NCI-H2196 (cell line): Measurements from ENCODE around the gene EIF1B.

Experiments used
- DNase-seq: peaks from one replicate; lab custom pipeline; 2025; ENCODE audit not compliant: unreplicated experiment; lab: John Stamatoyannopoulos, UW

EIF1B gene

DNA sequence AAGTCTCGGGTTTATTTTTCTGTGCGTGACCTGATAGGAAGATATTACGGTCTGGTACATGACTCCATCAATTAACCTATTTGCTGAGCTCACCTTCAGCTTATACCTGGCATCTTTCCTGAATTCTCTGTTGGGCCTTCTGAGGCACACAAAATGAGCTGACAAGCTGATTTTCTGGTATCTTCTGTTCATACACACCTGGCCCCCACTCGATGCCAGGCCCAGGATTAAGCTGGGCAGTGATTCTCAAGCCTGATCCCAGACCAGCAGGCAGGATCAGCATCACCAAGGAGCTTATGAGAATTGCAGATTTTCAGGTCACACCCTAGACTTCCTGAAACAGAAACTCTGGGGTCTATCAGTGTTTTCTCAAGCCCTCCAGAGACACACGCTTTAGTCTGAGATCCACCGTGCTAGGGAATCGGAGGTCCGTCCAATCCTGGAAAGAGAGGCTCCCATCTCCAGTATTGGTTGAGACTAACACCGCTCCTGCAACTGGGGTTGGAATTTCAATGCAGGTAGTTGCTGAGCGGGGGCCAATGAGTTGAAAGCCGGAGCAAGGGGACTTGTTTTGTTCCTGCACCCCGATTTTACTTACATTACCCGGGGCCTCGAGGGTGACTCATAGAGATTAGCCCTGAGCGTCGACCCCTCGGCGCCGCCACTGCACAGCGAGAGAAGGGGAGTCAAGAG lies 636 bp upstream of the EIF1B start:
- no peak for DNase-seq

DNA sequence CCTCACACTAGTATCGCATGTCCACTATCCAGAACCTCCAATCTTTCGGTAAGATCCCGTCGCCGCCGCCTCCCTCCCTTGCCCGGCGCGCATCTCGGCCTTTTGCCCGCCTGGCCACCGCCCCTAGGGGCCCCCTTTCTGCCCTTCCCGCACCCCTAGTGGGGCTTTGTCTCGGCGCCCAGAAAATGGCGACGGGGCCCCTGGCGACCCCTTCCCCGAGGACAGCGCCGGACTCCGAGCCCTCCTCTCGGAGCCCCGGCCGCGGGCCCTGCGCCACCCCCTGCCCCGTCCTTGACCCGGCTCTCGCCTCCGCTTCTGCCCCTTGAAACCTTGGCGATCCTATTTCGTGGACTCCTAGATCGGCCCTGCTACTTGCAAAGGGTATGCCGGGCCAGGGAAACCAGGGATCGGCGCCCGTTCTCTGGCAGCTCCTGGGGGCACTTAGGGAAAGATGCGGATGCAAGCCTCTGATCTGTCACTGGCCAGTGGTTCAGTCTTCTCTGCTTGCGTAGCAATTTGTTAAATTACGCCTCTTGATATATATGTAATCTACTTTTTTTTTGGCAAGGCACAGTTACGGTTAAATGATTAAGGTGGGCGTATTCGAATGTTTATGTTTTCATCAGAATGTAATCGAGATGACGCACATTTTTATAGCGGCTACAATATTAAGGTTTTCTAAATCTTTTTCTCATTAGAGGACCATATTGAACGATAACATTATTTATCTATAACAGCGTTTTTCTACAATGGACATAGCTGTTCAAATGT lies 603 bp downstream of the EIF1B start:
- DNase-seq = no peak

DNA sequence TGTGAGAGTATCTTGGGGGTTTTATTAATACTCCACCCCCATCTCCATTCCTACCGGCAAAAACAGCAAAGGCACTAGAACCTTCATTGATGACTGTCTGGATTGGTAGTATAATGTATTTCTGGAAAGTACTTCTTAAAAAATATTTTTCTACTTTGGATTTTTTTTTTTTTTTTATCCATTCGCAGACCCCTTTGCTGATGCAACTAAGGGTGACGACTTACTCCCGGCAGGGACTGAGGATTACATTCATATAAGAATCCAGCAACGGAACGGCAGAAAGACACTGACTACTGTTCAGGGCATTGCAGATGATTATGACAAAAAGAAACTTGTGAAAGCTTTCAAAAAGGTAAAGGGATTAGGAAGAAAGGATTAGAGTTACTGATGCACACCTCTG lies 1.2 kb downstream of the EIF1B start:
- no peak for DNase-seq

DNA sequence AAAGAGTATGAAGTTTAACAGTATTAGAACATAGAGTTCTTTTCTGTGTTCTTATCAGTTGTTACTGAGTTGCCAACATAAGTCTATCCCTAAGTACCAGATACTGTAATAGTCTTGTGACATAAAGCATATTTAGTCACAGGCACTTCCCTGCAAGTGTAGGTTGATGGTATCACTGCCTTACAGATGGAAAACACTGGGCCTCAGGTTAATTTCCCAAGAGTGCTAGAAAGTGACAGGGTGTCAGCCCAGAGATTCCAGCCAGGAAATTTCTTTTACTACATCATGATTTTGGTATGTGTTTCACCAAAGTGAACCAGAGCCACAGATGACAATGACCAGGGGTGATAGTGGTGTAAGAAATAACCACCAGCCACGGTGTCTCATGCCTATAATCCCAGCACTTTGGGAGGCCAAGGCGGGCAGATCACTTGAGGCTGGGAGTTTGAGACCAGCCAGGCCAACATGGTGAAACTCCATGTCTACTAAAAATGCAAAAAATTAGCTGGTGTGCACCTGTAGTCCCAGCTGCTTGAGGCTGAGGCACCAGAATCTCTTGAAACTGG lies 3.2 kb downstream of the EIF1B start:
- DNase-seq = no peak

DNA sequence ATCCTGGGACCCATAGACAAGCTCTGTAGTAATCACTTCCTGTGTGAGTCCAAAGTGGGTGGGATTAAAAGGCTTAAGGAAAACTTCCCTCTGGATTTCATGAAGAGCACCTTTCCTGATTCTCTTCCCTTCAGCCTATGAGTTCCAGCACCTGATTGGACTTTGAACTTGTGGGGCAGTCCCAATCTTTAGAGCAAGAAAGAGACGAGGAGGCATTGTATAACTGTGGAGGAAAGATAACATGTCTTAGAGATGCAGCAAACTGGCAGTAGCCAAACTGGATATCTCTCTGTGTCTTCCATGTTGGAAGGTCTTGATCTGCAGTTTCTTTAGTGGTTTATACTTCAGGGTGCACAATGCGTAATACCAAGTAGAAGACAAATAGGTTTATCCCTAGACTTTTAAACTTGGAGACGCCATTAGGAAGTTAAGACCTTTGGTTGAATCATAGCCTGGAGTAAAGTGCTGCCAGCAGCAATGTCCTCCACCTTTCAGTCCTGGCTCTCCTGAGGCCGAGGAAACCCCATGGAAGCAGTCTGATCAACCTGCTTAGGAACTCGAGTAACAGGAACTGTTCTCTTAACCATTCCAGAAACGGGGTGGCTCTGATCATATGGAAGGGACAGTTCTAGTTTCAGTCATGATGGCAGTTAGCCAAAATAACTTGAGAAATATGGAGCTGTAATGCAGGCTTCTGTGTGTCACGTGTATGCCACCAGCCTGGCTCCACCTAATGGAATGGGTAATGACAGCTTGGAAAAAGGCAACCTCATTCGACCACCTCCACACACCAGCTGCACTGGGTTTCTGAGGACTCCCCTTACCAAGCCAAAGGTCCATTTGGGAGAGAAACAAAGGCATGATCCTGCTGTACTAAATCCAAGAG lies 4.7 kb downstream of the EIF1B start:
- DNase-seq = no peak

DNA sequence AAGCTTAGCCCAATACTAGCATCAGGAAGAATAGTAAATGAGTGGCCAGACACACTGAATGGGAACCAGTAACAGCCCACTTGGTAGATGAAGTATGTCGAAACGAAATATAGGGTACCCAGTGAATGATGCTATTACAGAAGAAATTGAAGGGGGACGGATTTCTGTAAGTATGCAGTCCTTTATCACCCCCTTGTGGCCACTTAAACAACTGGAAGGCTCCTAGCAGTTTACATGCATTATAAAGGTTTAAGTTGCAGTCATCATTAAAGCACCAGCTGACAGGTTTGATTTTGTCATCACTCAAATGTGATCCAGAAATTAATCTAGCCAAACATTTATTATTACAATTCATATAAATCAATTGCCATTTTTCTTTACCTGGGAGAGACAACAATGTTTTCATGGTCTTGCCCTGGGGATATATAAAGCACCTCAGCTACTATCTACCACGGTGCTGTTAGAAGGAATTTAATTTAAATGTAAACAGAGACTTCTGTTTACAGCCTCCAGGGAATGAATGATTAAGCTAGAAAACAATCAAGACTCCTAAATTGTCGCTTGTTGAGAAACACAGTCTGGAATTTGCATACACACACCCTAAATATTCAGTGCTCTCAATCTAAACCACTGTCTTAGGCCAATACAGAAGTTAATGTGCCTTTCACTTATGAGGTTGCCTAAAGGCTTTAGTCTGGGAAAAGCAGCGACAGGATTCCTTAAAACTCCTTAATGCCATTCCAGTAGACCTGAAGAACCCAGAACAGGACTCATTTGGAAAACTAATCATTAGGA lies 7.8 kb downstream of the EIF1B start:
- peak; percentile 49 for DNase-seq

DNA sequence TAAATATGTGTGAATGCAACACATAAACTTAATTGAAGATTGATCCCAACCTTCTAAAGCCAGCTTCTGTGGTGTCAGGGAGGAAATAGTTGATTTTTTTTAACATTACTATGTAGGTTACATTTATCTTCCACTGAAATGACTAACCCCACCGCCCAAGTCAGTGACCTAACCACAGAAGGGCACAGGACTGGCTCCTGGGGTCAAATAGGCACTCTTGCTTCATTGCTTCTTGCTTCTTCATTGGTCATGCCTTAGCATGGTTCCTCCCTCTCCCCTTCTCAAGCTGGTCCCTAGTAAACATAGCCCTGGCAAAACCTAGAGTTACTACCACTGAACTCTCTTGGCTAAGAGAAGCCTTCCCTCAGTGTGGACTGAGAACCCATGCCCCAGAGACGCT lies 12.3 kb downstream of the EIF1B start:
- no peak for DNase-seq

DNA sequence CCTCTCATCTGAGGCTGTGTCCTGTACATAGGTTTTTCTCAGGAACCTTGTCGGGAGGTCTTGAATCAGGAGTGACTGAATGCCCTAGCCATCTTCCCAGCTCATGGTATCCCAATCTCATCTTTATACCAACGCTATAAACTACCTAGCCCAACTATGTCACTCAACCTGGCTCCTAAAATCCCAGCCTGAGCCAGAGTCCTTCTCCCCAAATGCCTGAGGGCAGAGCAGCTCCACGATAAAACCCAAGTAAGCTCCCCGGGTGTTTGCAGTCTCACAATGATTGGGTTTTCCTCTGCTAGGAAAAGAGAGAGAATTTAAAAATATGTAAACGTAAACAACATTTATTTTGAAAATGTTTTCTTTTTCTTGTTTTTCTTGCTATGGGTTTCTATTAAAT lies 14.4 kb downstream of the EIF1B start:
- no peak for DNase-seq

DNA sequence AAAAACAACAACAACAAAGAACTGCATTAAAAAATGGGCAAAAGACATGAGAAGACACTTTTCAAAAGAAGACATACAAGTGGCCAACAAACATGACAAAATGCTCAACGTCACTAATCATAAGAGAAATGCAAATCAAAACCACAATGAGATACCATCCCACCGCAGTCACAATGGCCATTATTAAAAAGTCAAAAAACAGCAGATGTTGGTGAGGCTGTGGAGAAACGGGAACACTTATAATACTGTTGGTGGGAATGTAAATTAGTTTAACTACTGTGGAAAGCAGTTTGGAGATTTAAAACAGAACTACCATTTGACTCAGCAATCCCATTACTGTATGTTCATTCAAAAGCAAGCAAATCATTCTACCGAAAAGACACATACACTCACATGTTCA lies 15.1 kb downstream of the EIF1B start:
- no peak for DNase-seq

DNA sequence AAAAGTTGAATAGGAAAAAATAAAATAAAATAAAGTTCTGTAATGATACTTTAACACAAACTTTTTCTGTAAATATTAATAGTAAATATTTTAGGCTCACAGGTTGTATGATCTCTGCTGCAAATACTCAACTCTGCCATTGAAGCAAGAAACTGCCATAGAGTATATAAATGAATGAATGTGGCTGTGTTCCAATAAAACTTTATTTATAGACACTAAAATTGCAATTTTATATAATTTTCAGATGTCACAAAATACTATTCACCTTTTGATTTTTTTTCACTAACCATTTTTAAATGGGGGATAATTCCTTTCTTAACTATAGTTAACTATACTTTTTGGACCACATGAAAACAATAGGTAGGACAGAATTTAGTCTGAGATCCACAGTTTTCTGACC lies 16.0 kb downstream of the EIF1B start:
- DNase-seq = no peak

DNA sequence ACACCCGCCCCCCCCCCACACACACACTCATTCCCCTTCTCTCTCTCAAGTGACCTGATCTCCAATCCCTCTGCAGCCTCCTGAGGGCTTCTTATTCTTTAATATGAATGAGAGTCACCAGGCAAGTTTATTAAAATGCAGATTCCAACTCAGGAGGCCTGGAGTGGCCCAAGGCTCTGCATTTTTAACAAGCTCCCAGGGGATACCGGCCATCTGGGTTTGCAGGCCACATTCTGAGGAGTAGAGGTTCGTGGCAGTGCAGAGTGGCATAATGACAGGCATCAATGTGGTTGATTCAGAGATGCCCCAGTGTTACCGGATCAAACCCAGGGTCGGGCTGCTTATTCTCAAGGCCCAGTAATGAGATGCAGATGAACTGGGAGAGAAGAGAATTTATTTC lies 18.9 kb downstream of the EIF1B start:
- no peak for DNase-seq

DNA sequence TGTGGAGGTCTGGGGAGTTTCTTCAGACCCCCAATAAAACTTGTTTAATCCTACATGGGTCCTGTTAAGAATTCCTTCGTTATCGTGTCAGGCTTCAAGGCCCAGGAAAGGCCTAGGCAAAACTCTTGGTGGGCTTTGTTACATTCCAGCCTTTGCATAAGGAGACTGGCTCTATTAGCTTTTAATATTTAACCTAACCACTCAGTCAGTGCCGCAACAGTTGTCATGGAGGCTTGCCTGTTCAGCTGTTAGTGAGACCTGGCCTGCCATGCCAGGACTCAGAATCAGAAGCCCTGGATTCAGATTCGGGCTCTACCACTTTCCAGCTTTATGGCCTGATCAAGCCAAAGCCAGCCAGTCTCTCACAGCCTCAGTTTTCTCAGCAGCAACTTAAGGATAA lies 19.6 kb downstream of the EIF1B start:
- no peak for DNase-seq

DNA sequence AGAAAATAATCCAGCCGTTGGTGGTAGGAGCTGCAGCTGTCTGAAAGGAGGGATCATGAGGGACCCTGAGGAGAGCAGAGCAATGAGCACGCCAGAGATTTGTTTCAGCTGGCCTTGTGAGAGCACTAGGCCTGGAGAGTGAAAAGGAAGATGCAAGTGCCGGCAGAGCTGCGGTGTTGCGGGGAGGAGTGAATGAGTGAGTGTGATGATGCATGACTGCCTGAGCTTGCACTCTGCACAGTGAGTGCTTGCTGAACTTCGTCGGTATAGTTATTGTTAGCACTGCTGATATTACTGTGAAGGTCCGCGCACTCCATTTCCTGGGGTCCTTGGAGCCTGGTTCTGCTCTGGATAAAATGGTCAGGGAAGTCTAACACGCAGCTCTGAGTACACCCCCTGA lies 23.2 kb downstream of the EIF1B start:
- no peak for DNase-seq

DNA sequence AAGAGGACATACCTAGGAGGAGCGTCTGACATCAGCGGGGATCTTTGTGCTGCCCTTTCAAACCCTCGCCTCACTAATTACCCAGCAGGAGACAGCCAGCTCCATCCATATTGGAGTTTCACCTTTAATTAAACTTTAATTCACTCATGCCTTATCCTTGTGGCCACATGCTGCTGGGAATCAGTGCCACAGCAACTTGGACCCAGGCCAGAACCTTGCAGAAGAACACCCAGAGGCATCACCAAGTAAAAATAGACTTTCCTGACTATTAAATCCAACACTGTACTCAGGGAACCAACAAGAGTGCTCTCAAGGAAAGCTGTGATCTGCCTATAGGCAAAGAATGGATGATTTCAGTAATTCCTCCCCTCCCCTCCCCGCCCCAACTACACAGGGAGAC lies 23.9 kb downstream of the EIF1B start:
- no peak for DNase-seq

DNA sequence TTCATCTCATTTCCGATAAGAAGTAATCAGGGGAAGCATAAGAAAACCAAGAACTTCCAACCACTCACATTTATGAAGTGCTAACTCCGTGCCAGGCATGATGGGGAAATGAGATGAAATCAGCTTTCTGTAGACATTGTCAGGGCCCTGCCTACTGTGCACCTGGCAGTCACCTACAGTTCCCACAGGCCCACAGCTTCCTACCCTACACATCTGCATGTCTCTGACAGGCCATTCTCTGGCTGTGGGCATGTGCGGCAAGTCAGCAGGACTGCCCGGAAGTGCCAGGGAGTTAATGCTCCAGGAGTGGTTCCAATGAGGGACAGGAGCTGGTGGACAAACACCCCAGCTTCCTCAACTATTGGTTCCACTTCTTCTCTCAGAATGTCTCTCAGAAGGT lies 24.3 kb downstream of the EIF1B start:
- no peak for DNase-seq

DNA sequence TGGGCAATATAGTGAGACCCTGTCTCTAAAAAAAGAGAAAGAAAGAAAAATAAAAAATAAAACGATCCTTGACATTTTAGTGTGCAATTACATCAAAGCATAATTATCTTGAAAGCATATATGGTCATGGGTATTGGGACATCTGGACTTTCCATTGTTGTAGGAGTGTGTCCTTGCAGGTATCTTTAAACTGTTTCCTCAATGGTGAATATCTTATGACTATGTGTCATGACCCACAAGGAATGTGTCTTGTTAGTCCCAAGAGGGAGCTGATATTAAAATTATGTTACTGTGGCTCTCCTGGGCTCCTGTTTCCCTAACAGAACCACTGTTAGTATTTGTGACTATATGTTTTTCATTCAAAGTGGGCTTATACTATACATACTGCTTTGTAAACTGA lies 26.6 kb downstream of the EIF1B start:
- no peak for DNase-seq

DNA sequence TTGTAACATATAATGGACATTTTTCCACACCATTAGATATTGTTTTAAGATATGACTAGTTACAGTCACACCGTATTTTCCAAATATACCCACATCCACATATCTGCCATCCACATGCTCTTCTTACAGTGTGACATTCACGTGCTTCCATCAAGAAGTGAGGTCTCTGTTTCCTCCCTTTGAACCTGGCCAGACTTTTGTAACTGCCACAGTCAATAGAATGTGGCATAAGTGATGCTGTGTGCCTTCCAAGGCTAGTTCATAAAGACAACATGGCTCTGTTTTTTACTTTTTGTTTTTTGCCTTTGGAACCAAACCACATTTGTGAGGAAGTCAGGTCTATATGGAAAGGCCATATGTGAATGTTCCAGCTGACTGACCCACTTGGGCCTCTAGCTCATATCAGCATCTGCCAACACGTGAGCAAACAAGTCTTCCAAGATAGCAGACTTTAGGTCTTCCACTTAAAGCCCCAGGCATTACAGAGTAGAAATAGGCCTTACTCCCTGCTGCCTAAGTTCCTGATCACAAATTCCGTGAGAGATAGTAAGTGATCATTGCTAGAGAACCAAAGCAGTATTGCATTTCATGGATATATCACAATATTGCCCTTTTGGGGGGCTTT lies 27.1 kb downstream of the EIF1B start:
- no peak for DNase-seq

DNA sequence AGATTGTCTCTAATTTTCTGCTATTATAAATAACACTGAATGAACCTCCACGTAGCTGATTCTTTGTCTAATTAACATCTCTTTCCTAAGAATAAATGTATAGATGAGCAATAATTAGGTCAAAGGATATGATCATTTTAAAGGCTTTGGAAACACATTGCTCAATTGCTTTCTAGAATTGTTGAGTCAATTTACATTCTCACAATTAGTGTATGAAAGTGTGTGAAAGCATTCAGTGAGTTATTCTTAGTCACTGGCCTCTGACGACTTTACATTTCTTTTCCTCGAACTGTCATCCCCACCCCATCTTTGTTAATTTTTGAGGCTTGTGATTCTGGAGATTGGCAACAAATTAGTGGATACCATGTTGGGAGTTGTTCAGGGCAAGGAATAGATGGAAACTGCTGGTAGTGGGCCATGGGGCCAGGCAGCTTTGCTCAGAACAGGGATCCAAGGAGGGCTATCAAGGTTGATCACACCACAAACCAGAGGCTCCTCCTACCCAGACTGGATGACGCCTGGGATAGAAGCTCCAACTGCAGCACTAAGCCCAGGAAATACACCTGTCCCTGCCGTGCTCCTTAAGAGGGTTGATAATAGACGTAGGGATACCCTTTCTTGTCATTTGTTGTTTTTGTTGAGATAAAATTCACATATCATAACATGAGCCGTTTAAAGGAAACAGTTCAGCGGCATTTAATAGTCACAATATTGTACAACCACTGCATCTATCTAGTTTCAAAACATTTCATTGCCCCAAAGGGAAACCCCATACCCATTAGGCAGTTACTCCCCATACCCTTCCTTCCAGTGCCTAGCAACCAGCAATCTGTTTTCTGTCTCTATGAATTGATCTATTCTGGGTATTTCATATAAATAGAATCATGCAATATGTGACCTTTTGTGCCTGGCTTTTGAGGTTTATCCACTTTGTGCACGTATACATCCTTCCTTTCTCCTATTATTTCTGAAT lies 27.9 kb downstream of the EIF1B start:
- no peak for DNase-seq

DNA sequence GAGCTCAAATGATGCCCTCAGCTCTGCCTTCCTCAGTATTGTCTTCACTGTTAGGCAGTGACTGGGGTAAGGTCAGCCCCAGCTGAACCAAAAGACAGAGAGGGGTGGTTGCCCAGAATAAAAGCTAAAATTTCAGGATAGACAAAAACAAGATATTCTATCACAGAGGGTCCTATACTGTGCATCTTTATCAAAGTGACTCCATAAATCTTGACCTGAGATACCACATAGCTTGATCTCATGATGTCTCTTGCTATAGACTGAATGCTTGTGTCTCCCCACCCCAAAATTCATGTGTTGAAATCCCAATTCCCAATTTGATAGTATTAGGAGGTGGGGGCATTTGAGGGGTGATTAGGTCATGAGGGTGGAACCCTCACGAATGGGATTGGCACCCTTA lies 30.4 kb downstream of the EIF1B start:
- no peak for DNase-seq
